Activated CD8-positive, alpha-beta memory T cell treated with anti-CD3 and anti-CD28 coated beads, Interleukin-2, amount 50 U/mL, for 1 hour (primary cell): ENCODE results near the gene RFPL2.

Source experiments
- DNase-seq: peaks from one replicate; pipeline ENCODE4 v3.0.0-alpha.2; 2020; ENCODE audit errors: extremely low read depth

RFPL2 gene

DNA sequence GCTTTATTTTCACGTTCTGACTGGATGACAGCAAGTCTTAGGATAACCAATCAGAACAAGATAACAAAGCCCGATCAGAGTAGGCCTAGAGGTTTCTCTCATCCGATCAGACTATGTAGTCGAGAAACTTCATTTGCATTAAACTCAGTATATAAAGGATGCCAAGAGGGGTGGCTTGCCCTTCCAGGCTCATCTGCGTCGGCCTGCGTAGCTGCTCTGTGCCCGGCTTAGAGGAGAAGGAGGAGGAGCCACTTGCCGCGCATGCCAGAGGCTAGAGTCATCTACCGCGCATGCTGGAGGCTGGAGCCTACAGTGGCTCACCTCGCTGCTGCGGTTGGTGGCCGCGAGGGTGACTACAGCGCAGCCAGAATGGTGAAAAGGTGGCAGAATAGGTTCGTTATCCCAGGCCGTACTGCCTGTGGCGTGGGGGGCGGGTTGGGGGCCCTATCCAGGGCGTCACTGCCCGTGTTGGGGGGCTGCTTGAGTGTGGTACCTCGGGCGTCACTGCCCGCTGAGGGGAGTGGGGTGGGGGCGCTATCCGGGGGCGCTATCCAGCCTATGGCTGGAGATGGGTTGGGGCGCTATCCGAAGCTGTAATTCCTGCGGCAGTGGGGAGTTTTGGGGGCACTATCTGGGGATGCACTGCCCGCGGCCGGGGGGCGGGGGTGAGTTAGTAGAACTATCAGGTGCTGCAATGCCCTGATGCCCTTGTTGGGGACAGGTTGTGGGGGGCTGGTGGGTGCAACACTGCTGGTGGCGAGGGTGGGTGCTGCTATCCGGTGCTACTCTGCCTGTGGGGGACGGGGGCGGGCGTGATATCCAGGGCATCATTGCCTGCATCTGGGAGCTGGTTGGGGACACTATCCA, at the start of gene RFPL2:
TSS of gene RFPL2 (minus strand) at position 218 of the 867 bp plus-strand sequence. CDS start 2,622 bp downstream, outside the sequence.
- no peak for DNase-seq

DNA sequence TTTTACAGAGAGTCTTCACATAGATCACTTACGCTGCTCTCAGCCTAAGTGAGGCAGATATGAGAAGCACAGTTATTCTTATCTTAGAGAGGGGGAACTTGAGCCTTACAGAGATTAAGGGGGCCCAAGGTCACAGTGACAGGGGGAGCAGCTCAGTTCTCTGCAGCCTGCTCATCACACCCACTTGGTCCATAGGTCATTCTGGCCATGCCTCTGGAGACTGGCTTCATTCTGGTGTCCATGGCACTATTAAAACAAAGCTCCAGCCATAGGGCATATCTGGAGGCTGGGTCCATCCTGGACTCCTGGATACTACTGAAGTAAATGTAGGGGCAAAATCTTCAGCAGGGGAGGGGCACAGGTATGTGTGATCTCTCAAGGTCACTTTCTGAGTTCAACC, 44.4 kb upstream of the RFPL2 start:
- DNase-seq: no peak

- no peak for DNase-seq
These were observed 43.4 kb upstream of the RFPL2 start for GRCh38 chr22:32248276-32248675.

- DNase-seq: no peak
These were observed 41.3 kb upstream of the RFPL2 start for GRCh38 chr22:32246166-32246565.

GRCh38 chr22:32245042-32245441, 40.2 kb upstream of the RFPL2 start:
- DNase-seq: no peak

- DNase-seq: no peak
These were observed 39.7 kb upstream of the RFPL2 start for GRCh38 chr22:32244547-32244946.

DNA sequence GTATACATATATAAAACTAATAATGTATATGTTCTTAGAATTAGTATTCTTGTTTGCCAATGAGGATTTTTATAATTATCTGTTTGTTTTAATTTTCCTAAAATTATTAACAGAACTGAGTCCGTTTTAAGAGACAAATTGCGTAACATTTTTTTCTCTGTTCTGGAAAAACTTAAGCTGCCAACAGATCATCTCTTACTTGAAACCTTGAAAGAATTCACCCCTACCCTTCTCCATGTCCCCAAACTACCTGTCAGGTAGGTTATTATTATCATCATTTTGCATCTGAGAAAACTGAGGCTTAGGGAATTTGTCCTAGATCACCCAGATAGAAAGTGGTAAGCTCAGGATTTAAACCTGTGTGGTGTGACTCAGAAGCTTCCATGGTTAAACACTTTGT, 35.6 kb upstream of the RFPL2 start:
- DNase-seq: no peak

- no peak for DNase-seq
These were observed 33.0 kb upstream of the RFPL2 start for GRCh38 chr22:32237906-32238305.

GRCh38 chr22:32236970-32237369, 32.1 kb upstream of the RFPL2 start:
- DNase-seq: no peak

GRCh38 chr22:32233091-32233490, 28.2 kb upstream of the RFPL2 start:
- DNase-seq: no peak

- no peak for DNase-seq
These were observed 27.4 kb upstream of the RFPL2 start for GRCh38 chr22:32232191-32232830.

- DNase-seq: no peak
These were observed 21.6 kb upstream of the RFPL2 start for GRCh38 chr22:32226326-32227104.

DNA sequence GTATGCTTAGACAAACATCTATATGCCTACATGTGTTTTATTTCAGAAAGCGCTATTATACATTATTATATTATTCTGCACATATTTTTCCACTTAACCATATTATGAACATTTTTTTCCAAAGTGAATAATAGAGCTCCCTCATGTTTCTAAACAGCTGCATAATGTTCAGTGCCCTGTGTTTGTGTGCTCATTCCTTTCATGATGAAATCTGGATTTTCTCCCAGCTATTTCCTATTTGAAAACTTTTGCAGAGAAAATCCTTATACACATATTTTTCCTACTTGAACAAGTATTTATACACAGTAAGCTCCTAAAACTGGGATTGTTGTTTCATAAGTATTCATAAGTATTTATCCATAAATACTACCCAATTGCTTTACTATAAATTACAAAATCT, 18.1 kb upstream of the RFPL2 start:
- DNase-seq: no peak

DNA sequence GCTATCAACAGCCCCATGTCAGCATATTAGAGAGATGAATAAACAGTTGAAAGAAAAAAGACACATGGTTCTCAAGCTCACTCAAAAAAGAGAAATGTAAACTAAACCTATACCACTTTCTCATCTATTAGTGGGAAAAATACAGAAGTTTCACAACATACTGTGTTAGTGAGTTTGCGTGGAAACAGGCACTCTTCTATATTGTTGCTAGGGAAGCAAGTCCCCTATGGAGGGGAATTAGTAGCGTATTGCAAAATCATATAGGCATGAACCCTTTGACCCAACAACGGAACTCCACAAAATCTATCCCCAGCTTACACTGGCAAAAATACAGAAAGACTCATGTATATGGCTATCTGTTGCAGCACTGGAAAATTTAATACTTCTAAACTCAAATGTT, 14.2 kb upstream of the RFPL2 start:
- no peak for DNase-seq

GRCh38 chr22:32218470-32218869, 13.6 kb upstream of the RFPL2 start:
- no peak for DNase-seq

DNA sequence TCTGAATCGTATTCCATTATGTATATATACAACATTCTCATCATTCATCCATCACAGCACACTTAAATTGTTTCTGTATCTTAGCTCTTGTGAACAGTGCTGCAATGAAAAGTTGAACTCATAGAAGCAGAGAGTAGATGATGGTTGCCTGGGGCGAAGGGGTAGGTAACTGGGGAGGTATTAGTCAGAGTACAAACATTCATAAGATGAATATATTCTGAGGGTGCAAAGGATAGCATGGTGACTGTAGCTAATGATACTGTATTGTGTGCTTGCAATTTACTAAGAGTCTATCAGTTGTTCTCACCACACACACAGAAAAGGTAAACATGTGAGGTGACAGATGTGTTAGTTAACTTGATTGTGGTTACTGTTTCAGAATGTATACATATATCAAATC, 12.6 kb upstream of the RFPL2 start:
- no peak for DNase-seq

DNA sequence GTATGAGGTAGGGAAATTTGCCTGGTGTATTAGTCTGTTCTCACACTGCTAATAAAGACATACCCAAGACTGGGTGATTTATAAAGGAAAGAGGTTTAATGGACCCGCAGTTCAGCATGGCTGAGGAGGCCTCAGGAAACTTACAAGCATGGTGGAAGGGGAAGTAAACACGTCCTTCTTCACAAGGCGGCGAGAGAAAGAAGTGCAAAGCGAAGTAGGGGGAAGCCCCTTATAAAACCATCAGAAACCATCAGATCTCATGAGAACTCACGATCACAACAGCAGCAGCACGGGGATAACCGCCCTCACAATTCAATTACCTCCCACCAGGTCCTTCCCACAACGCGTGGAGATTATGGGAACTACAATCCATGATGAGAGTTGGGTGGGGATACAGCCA, 12.0 kb upstream of the RFPL2 start:
- no peak for DNase-seq

DNA sequence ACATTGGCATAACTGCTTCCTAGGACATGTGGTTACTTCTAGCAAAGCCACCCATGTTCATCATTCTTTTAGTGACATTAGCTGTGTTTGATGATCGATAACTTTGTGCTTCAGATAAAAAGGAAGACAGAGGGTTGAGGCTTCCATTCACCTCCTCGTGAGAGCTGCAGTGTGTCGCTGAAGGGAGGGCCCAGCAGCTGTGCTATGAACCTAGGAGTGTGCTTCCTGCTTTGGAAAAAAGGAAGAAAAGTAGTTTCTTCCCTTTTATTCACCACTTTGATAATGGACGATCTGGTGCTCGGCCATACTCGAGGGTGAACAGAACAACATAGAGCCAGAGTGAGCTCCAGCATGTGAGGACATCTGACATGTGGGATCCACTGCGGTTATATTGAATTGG, 6.1 kb upstream of the RFPL2 start:
- no peak for DNase-seq

DNA sequence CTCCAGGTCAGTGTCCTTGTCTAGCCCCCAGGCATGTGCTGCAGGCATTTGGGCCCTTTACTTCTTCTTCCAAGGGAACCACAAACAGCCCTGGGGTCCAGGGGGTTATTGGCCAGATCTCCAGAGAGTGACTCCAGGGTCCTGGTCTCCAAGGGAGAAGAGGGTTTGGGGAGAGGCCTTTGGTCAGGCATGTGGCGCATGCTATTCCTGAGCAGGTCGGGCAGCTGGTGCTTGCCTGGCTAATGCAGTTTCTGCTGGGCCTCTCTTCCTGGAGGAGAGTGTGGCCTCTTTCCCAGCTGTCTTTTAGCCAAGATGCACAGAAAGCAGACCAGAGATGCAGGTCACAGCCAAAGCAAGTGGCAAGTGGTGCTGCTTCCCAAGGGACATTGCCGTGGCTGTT, 3.8 kb upstream of the RFPL2 start:
- no peak for DNase-seq

GRCh38 chr22:32207971-32208480, 3.2 kb upstream of the RFPL2 start:
- DNase-seq: no peak

- DNase-seq: no peak
These were observed 2.2 kb upstream of the RFPL2 start for GRCh38 chr22:32206774-32207758.
